Keratinocyte (primary cell): ENCODE data around the gene SULT4A1.

Experiments used
- EZH2 ChIP-seq: IDR thresholded peaks from one replicate; pipeline ENCODE4 v1.6.1; 2012; ENCODE audit warnings: inconsistent platforms, mild to moderate bottlenecking, low read length, moderate library complexity
- TF ChIP-seq, protein P1 (sequence below), 3 experiments: IDR thresholded peaks in 1 of 3; conservative IDR thresholded peaks in 1 of 3; optimal IDR thresholded peaks in 1 of 3; 2 replicates in 2 of 3; 3 replicates in 1 of 3; pipeline versions ENCODE3 to v1.5.1; 2011; ENCODE audit warnings: low read length in 3 of 3, mild to moderate bottlenecking in 3 of 3, moderate library complexity in 2 of 3, control low read depth in 1 of 3, inconsistent platforms in 1 of 3; ENCODE audit not compliant: insufficient read depth in 2 of 3; ENCODE audit errors: extremely low read depth in 1 of 3

DNA sequence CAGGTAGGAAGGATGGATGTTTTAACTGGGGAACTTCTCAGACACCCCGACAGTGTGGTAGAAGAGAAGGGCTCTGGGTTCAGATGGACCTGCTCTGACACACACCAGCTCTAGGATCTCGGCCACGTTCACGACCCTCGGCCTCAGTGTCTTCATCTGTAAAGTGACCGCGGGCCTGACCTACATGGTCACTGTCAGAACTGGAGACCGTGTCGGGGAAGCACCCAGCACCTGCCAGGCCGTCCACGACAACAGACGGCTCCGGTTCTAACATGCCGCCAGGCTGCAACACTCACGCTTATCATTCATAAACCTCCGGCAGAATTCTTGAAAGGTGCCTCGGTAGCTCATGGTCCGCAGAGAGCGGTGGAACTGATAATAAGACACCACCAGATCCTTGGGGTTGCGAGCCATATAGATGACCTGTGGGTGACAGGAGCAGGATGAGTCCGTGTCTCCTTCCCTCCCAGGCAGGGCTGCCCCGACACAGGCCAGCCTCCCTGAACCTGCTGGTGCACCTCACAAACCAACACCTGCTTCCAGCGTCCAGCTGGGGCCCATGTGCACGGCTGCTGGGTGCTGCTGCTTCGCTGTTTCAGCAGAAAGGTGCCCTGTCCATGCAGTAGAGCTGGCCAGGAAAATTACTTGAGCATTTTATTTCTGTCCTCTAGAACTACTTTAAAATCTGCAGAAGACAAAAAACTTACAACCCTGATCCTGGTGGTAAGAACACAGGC is 23.6 kb downstream of the SULT4A1 start:
- TF ChIP-seq EZH2 = no peak
- TF ChIP-seq, protein P1, sequence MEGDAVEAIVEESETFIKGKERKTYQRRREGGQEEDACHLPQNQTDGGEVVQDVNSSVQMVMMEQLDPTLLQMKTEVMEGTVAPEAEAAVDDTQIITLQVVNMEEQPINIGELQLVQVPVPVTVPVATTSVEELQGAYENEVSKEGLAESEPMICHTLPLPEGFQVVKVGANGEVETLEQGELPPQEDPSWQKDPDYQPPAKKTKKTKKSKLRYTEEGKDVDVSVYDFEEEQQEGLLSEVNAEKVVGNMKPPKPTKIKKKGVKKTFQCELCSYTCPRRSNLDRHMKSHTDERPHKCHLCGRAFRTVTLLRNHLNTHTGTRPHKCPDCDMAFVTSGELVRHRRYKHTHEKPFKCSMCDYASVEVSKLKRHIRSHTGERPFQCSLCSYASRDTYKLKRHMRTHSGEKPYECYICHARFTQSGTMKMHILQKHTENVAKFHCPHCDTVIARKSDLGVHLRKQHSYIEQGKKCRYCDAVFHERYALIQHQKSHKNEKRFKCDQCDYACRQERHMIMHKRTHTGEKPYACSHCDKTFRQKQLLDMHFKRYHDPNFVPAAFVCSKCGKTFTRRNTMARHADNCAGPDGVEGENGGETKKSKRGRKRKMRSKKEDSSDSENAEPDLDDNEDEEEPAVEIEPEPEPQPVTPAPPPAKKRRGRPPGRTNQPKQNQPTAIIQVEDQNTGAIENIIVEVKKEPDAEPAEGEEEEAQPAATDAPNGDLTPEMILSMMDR (optimal IDR thresholded peaks at IDR 0.05 in 1 of 3, IDR thresholded peaks at IDR 0.05 in 1 of 3, conservative IDR thresholded peaks at IDR 0.05 in 1 of 3; ENCODE audit: extremely low read depth in 1 of 3, insufficient read depth in 2 of 3, low read length in 3 of 3) = no peak
